HepG2 (cell line): Measurements from ENCODE around the gene NAT14. TPM values are rescaled to one million over a fixed set of nuclear protein-coding genes. Genes with fewer than 3 reads are reported as not detected.

Experiments
- EED ChIP-seq: sonication (generic); formaldehyde crosslinking; IDR thresholded peaks from 2 replicates; pipeline ENCODE4 v1.5.0; 2020; ENCODE audit warnings: mild to moderate bottlenecking, missing genetic modification reagents
- ELF4 ChIP-seq: sonication (generic); formaldehyde crosslinking; IDR thresholded peaks from 2 replicates; pipeline ENCODE4 v1.5.0; 2020; ENCODE audit warnings: missing genetic modification reagents, mild to moderate bottlenecking, moderate library complexity, borderline replicate concordance
- KAT2B ChIP-seq: fragments of 150-350 bp; IDR thresholded peaks from 2 replicates; pipeline ENCODE4 v1.6.1; 2014; ENCODE audit warnings: low read depth, low read length, borderline replicate concordance
- RFX1 ChIP-seq: fragments of 450-650 bp; IDR thresholded peaks from 2 replicates; pipeline ENCODE4 v1.6.1; 2017
- STAG1 ChIP-seq: sonication (generic); formaldehyde crosslinking; IDR thresholded peaks from 2 replicates; pipeline ENCODE4 v1.4.0; 2020; ENCODE audit warnings: missing genetic modification reagents
- TARDBP ChIP-seq: sonication (generic); formaldehyde crosslinking; IDR thresholded peaks from 2 replicates; pipeline ENCODE4 v1.8.0; 2022; ENCODE audit warnings: mild to moderate bottlenecking, missing genetic modification reagents
- ZFAT ChIP-seq: sonication (generic); formaldehyde crosslinking; conservative IDR thresholded peaks from 2 replicates; pipeline ENCODE4 v1.8.1; 2023; ENCODE audit warnings: missing genetic modification reagents, inconsistent platforms
- ZNF496 ChIP-seq: sonication (generic); formaldehyde crosslinking; IDR thresholded peaks from 2 replicates; pipeline ENCODE4 v1.8.1; 2023; ENCODE audit warnings: mild to moderate bottlenecking, moderate library complexity, missing genetic modification reagents; ENCODE audit not compliant: insufficient replicate concordance
- ZNF75D ChIP-seq: sonication (generic); formaldehyde crosslinking; IDR thresholded peaks from 2 replicates; pipeline ENCODE4 v1.8.1; 2023; ENCODE audit warnings: missing genetic modification reagents, mild to moderate bottlenecking, borderline replicate concordance
- polyA plus RNA-seq, 8 experiments: library from polyadenylated mRNA; depleted of rRNA in 3 of 8; stranded (reverse) in 7 of 8; unstranded in 1 of 8; fragments of >200 nt; fragmentation: Illumina TruSeq in 4 of 8; extraction: Trizol in 4 of 8; gene quantifications; 2 replicates each; pipeline versions ENCODE4 v1.2.1 to v1.2.3, GENCODE V29; 2011 to 2016; ENCODE audit warnings: low read depth in 4 of 8, missing spikeins in 1 of 8, mixed read lengths in 1 of 8; ENCODE audit not compliant: insufficient read depth in 1 of 8
- total RNA-seq, 5 experiments: library from RNA; depleted of rRNA; stranded (reverse); fragments of >200 nt; fragmentation: Illumina TruSeq; extraction: Trizol; gene quantifications; 2 replicates each; pipeline ENCODE4 v1.2.3, GENCODE V29; 2016; ENCODE audit warnings: low read depth in 1 of 5
- TF ChIP-seq, protein P1 (sequence below): sonication (generic); formaldehyde crosslinking; IDR thresholded peaks from 2 replicates; pipeline ENCODE4 v1.8.0; 2022; ENCODE audit warnings: missing genetic modification reagents, mild to moderate bottlenecking, borderline replicate concordance
- TF ChIP-seq, protein P2 (sequence below): sonication (generic); formaldehyde crosslinking; IDR thresholded peaks from 2 replicates; pipeline ENCODE4 v1.4.0; 2020; ENCODE audit warnings: low read depth, mild to moderate bottlenecking, missing genetic modification reagents
- TF ChIP-seq, protein P3 (sequence below): sonication (generic); formaldehyde crosslinking; IDR thresholded peaks from 2 replicates; pipeline ENCODE4 v1.8.0; 2022; ENCODE audit warnings: mild to moderate bottlenecking, missing genetic modification reagents; ENCODE audit not compliant: insufficient replicate concordance
- TF ChIP-seq, protein P4 (sequence below): sonication (generic); formaldehyde crosslinking; conservative IDR thresholded peaks from 2 replicates; pipeline ENCODE4 v1.8.1; 2023; ENCODE audit warnings: missing genetic modification reagents
- TF ChIP-seq, protein P5 (sequence below), 2 experiments: fragments of 450-650 bp in 1 of 2; sonication (generic) in 1 of 2; formaldehyde crosslinking in 1 of 2; IDR thresholded peaks; 2 replicates each; pipeline versions ENCODE4 v1.6.1 to v1.8.0; 2016 to 2022; ENCODE audit warnings: antibody characterized with exemption in 1 of 2, mild to moderate bottlenecking in 1 of 2, missing genetic modification reagents in 1 of 2

The NAT14 gene
- total and polyA plus RNA-seq, 2 of the 13 experiments (the other 11 are each of a cell fraction or from before 2014, with no cell fraction given) = 20.7 to 22.3 TPM

DNA sequence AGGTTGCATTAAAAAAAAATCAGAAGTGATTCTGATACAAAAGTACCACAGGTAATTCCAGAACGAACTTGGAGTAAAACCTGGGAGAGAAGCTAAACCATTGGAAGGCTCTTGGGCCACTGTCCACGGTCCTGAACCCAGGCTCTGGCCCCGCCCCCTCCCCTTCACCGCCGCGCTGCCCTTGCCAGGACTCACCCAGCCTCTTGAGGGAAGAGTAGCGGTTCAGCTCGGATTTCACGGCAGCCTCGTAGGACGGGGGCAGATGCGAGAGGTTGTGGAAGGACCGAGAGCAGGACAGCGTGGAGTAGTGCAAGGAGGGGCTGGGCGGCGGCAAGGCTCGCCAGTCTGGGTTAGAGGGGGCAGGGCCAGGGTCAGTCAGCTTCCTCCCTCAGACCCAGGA, 47.6 kb upstream of the NAT14 start (continued):
- TF ChIP-seq ZNF496 (CRISPR knock-in tag) (no peak), ZNF75D (CRISPR knock-in tag) (peak; percentile 79; the same call in 1 of the 2 replicates), RFX1 (no peak), KAT2B (no peak), ELF4 (no peak), TARDBP (CRISPR knock-in tag) (no peak), ZFAT (CRISPR knock-in tag) (no peak), STAG1 (no peak), EED (CRISPR knock-in tag) (no peak)
- TF ChIP-seq, protein P1, sequence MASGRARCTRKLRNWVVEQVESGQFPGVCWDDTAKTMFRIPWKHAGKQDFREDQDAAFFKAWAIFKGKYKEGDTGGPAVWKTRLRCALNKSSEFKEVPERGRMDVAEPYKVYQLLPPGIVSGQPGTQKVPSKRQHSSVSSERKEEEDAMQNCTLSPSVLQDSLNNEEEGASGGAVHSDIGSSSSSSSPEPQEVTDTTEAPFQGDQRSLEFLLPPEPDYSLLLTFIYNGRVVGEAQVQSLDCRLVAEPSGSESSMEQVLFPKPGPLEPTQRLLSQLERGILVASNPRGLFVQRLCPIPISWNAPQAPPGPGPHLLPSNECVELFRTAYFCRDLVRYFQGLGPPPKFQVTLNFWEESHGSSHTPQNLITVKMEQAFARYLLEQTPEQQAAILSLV (CRISPR knock-in tag) = no peak
- TF ChIP-seq, protein P2, sequence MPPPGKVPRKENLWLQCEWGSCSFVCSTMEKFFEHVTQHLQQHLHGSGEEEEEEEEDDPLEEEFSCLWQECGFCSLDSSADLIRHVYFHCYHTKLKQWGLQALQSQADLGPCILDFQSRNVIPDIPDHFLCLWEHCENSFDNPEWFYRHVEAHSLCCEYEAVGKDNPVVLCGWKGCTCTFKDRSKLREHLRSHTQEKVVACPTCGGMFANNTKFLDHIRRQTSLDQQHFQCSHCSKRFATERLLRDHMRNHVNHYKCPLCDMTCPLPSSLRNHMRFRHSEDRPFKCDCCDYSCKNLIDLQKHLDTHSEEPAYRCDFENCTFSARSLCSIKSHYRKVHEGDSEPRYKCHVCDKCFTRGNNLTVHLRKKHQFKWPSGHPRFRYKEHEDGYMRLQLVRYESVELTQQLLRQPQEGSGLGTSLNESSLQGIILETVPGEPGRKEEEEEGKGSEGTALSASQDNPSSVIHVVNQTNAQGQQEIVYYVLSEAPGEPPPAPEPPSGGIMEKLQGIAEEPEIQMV (CRISPR knock-in tag) = no peak
- TF ChIP-seq, protein P3, sequence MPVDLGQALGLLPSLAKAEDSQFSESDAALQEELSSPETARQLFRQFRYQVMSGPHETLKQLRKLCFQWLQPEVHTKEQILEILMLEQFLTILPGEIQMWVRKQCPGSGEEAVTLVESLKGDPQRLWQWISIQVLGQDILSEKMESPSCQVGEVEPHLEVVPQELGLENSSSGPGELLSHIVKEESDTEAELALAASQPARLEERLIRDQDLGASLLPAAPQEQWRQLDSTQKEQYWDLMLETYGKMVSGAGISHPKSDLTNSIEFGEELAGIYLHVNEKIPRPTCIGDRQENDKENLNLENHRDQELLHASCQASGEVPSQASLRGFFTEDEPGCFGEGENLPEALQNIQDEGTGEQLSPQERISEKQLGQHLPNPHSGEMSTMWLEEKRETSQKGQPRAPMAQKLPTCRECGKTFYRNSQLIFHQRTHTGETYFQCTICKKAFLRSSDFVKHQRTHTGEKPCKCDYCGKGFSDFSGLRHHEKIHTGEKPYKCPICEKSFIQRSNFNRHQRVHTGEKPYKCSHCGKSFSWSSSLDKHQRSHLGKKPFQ (CRISPR knock-in tag) = no peak
- TF ChIP-seq, protein P4, sequence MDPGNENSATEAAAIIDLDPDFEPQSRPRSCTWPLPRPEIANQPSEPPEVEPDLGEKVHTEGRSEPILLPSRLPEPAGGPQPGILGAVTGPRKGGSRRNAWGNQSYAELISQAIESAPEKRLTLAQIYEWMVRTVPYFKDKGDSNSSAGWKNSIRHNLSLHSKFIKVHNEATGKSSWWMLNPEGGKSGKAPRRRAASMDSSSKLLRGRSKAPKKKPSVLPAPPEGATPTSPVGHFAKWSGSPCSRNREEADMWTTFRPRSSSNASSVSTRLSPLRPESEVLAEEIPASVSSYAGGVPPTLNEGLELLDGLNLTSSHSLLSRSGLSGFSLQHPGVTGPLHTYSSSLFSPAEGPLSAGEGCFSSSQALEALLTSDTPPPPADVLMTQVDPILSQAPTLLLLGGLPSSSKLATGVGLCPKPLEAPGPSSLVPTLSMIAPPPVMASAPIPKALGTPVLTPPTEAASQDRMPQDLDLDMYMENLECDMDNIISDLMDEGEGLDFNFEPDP (CRISPR knock-in tag) = 0 out of 2 replicates have a peak, but pooled peaks have one; percentile 52
- TF ChIP-seq, protein P5, sequence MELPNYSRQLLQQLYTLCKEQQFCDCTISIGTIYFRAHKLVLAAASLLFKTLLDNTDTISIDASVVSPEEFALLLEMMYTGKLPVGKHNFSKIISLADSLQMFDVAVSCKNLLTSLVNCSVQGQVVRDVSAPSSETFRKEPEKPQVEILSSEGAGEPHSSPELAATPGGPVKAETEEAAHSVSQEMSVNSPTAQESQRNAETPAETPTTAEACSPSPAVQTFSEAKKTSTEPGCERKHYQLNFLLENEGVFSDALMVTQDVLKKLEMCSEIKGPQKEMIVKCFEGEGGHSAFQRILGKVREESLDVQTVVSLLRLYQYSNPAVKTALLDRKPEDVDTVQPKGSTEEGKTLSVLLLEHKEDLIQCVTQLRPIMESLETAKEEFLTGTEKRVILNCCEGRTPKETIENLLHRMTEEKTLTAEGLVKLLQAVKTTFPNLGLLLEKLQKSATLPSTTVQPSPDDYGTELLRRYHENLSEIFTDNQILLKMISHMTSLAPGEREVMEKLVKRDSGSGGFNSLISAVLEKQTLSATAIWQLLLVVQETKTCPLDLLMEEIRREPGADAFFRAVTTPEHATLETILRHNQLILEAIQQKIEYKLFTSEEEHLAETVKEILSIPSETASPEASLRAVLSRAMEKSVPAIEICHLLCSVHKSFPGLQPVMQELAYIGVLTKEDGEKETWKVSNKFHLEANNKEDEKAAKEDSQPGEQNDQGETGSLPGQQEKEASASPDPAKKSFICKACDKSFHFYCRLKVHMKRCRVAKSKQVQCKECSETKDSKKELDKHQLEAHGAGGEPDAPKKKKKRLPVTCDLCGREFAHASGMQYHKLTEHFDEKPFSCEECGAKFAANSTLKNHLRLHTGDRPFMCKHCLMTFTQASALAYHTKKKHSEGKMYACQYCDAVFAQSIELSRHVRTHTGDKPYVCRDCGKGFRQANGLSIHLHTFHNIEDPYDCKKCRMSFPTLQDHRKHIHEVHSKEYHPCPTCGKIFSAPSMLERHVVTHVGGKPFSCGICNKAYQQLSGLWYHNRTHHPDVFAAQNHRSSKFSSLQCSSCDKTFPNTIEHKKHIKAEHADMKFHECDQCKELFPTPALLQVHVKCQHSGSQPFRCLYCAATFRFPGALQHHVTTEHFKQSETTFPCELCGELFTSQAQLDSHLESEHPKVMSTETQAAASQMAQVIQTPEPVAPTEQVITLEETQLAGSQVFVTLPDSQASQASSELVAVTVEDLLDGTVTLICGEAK (IDR thresholded peaks at IDR 0.05) = no peak
- TF ChIP-seq, protein P5 (CRISPR knock-in tag; IDR thresholded peaks at IDR 0.05) = peak; percentile 32; the same call in 1 of the 2 replicates
